ENCODE measurements around the gene PIAS4.

The PIAS4 gene

DNA sequence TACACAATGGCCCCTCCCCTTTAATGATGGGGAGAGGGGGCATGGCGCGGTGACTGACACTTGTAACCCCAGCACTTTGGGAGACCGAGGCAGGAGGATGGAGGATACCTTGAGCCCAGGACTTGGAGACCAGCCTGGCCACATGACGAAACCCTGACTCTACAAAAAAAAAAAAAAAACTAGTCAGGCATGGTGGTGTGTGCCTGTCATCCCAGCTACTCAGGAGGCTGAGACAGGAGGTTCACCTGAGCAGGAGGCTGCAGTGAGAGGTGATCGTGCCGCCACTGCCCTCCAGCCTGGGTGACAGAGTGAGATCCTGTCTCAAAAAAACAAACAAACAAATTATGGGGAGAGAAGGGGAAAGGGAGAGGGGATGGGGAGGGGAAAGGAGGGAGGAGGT lies 72.9 kb downstream of the PIAS4 start:
- no peak for DNase-seq

- DNase-seq: no peak
Measured at GRCh38 chr19:4081441-4082129, 74.0 kb downstream of the PIAS4 start.

DNA sequence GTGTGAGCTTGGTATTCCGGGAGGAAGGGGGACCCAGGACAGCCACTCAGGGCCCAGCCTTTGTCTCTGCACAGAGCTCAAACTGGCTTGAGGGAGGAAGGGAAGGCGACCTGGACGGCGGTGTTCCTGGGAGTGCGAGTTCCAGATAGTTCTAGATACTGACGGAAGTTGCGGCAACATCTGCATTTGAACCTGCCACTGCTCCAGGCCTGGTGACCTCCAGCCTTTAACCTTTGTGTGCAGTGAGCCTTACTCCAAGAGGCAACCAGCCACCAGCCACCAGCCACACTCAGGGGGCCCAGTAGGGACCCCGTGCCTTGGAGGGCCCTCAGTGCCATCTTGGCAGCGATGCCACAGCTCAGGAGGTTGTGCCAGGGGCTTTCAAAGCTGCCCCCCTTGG lies 74.6 kb downstream of the PIAS4 start:
- no peak for DNase-seq

GRCh38 chr19:4083677-4084546 lies 76.4 kb downstream of the PIAS4 start:
- no peak for DNase-seq

DNA sequence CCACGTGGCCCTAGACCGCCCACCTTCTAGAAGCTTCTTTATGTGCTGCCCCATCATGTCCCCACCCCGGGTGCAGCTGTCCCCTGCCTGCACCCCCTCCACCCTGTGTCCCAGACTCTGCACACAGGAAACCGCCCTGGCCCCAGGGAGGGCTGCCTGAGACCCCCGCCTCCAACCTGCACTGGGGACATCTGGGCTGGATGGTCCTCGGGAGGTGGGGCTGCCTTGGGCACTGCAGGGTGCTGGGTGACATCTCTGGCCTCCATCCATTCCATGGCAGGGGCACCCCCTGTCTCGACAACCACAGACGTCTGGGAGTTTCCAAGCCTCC lies 77.0 kb downstream of the PIAS4 start:
- DNase-seq: no peak

- no peak for DNase-seq
Measured at GRCh38 chr19:4086411-4086867, 78.9 kb downstream of the PIAS4 start.

DNA sequence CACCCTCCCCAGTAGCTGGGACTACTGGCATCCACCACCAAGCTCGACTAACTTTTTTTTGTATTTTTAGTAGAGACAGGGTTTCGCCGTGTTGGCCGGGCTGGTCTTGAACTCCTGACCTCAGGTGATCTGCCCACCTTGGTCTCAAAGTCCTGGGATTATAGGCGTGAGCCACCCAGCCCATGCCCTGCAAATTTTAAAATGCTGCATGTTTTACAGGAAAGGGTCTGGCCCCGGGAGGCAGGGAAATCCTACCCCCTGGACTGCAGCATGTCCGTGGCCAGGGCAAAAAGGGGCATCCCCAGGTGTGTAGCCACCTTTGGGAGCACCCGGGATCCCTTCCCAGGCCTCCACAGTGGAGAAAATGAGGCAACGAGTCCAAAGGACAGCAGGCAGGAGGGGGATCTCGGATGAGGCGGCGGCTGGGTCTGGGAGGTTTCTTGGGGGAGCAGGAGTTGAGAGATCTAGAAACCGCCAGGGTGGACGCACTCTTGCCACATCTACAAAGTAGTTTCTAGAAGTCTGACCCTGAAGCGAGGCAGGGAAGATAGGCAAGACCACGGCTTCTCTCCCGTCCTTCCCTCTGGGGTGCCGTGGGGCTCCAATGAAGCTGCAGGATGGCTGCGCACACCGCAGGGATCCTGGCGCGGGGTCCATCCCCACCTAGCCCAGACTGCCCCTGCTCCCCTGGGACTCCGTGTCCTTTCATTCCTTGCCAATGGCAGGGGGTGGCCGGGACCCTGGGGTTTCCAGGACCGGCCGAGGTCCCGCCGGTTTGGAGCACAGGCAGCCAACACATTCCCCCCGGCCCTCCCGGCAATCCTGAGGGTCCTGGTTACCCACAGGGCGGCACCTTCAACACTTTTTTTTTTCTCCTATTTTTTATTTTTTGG lies 80.5 kb downstream of the PIAS4 start:
- DNase-seq: no peak

- DNase-seq: no peak
Measured at GRCh38 chr19:4088975-4089374, 81.4 kb downstream of the PIAS4 start.
